22Rv1 (cell line): Measurements from ENCODE around the gene PON3.

Source experiments
- H3K27ac ChIP-seq: fragments of 450-650 bp; 2 replicates; pipeline ENCODE4 v1.5.1; 2017
- ZFX ChIP-seq: fragments of 450-650 bp; IDR thresholded peaks from 2 replicates; pipeline ENCODE4 v1.6.1; 2017; ENCODE audit warnings: antibody characterized with exemption, borderline replicate concordance
- TF ChIP-seq, protein P1 (sequence below): fragments of 450-650 bp; IDR thresholded peaks from 2 replicates; pipeline ENCODE4 v1.5.1; 2017; ENCODE audit warnings: mild to moderate bottlenecking

Gene PON3

DNA sequence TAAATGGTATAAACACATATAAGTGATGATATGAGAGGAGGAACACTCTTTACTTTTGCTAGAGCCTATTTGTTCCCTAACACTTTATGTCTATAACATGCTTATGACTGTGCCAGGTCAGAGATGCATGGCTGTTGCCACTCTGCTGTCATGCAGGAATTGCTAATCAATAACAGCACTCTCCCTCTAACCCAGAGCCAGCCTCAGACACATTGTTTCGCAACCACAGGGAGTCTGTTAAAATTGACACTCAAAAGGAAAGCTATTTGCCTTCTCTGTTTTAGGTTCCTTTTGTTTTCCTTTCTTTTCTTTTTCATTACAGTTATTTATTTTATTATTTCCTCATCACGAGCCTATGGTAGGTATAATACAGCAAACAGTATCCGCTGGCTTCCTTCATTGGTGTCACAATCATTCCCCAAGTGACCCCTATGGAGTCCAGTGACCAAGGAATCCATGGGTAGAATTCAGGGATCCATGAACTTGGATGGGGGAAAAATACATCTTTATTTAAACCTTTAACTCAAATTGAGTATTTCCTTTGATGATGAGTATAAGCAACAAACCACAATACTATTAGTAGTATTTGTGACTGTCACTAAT, 31.8 kb upstream of the PON3 start:
- no peak overlapping the region for H3K27ac ChIP-seq
- TF ChIP-seq ZFX = no peak
- TF ChIP-seq, protein P1, sequence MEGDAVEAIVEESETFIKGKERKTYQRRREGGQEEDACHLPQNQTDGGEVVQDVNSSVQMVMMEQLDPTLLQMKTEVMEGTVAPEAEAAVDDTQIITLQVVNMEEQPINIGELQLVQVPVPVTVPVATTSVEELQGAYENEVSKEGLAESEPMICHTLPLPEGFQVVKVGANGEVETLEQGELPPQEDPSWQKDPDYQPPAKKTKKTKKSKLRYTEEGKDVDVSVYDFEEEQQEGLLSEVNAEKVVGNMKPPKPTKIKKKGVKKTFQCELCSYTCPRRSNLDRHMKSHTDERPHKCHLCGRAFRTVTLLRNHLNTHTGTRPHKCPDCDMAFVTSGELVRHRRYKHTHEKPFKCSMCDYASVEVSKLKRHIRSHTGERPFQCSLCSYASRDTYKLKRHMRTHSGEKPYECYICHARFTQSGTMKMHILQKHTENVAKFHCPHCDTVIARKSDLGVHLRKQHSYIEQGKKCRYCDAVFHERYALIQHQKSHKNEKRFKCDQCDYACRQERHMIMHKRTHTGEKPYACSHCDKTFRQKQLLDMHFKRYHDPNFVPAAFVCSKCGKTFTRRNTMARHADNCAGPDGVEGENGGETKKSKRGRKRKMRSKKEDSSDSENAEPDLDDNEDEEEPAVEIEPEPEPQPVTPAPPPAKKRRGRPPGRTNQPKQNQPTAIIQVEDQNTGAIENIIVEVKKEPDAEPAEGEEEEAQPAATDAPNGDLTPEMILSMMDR = no peak

DNA sequence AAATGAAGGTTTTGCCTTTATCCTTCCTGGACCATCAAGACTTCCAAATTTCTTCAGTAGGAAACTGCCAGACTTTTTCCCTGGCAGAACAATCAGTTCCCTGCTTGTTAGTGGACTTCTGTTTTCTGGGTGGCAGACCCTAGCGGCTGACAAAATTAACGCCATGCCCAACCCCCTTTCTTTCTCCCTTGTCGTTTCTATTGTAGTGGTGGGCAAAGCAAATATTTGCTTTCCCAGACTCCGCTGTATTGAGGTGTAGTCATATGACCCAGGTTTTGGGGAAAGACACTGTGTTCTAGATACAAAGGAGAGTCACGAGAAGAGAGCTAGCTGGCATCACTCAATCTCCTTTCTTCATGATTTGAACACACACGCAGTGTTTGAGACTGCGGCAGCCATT, 31.0 kb upstream of the PON3 start:
- no peak for TF ChIP-seq ZFX
- TF ChIP-seq, protein P1 = no peak

DNA sequence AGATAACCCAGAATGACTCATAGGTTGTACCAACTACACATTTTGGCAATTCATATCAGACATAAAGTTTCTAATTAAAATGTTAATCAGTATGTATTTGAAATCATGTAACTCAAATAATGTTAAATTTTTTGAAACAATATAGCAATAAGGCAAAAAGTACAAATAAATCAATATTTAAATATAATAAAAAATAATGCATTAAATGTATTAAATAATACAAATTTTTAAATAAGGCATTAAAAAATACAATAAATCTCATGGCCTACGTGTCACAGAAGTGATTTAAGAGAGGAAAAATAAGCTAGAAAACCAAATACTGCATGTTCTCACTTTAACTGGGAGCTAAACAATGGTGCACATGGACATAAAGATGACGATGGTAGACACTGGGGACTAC, 29.5 kb upstream of the PON3 start:
- no peak overlapping the region for H3K27ac ChIP-seq
- TF ChIP-seq, protein P1 = no peak
- no peak for TF ChIP-seq ZFX

More for the DNA sequence above, 31.0 kb upstream of the PON3 start:
- no peak overlapping the region for H3K27ac ChIP-seq

DNA sequence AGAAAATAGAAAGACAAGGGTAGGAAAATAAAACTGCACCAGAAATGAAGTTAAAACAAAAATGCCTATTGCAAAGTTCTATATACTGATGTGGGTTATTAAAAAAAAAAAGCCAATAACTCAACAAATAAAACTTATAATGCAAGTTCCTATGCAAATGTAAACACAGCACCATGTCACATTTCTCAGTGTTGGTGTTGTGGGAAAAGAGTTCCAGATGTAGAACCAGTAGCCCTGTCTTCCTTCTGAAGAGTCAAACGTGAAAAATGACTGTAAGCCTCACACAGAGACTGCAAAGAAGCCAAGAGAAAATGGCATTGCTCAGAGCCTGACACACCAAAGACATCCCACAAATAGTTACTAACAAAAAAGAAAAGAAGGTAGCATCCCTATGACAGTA, 28.5 kb upstream of the PON3 start:
- no peak for TF ChIP-seq ZFX
- TF ChIP-seq, protein P1 = no peak
- H3K27ac ChIP-seq = no peak overlapping the region

DNA sequence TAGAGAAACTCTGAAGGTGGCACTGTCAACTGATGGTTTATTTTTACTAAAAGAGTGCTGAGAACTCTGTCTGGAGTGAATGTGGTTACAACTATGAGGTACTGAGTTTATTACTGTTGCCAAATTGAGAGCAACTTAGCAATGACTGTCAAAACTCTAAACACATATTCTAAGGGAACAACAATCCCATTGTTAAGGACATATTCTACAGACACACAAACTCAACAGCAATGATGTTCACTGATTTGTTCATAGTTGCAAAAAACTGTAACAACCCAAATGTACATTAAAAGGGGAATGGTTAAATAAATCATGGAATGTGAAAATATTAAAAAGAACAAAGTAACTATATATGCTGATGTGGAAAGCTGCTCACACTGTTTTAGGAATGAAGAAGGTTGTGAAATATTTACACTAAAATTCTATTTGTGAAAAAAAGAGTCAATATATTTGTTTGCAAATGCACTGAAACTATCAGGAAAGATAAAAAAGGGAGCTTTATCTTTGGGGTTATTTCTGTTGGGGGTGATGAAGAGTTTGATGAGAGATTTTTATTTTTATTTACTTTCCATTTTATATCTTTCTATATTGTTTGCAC, 25.8 kb upstream of the PON3 start:
- no peak for TF ChIP-seq ZFX
- TF ChIP-seq, protein P1 = no peak
- no peak overlapping the region for H3K27ac ChIP-seq

DNA sequence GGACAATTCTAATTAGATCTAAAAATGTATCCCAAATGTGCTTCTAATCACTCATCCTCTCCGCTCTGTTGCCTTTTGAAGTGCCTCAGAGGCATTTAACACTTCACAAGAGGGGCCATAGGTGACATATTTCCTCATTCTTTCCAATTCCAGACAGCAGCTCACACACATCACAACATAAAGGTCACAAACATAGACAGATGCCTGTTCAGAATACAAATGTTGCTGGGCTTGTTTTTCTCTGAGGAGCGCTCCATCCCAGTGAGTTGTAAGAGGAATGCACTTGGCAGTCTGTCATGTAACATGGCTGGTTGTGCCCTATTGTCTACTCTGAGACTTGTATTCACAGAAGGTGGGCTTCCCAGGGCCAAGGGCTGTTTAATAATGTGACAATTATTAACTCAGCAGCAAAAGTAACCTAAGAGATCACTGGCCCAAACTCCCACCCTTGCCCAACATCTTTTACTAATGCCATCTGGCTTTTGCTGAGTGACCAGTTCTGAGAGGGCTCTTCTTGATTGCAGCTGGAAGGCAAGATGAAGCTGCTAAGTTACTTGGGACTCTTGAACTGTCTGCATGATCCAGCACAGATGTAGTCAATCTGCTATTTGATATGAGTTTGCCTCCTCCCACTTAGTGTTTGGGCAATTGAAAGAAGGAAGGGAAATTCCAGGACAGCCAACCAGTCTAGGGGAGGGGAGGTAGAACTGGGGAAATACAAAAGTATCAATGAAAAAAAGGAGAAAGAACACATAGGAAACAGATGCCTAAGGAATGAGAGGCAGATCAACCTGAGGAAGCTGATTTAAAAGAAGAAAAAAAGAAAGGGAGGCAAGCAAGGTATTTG, 25.0 kb upstream of the PON3 start:
- no peak for TF ChIP-seq ZFX
- TF ChIP-seq, protein P1 = no peak
- H3K27ac ChIP-seq = no peak overlapping the region

DNA sequence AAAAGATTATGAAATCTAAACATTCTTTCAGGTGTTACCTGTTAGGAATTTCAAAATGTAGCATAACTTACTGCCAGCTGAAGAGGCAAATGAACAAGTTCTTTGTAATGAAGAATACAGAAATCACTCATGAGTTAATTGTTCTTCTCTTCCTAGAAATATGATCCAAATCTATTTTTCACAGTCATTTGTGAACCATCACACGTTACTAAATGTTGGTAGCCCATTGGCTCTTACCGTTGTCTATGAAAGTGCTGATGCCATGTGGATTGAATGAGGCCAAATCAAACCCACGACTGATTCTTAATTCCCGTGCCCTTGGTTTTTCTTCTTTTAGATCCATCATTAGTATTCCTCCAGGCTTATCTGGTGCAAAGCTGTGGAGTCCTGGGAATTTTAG, 15.9 kb upstream of the PON3 start:
- H3K27ac ChIP-seq = no peak overlapping the region
- no peak for TF ChIP-seq ZFX
- TF ChIP-seq, protein P1 = no peak
